ENCODE measurements around the gene LPGAT1. TPM values are rescaled to one million over a fixed set of nuclear protein-coding genes. Genes with fewer than 3 reads are reported as not detected.

Gene LPGAT1
- total RNA-seq: 10 to 100 TPM; 20.7 to 49.7 (median 25.7) TPM
- polyA plus RNA-seq: 10 to 100 TPM in 1 of 2 donors, 1 to 10 TPM in 1; 8.2 to 12.6 TPM

GRCh38 chr1:211830328-211831142 is at the start of gene LPGAT1:
Gene LPGAT1, minus strand, starts transcription at chr1:211830763. Its CDS starts 1,467 bp downstream, at chr1:211829296.
- intact Hi-C loops (cut with DNase I): loop anchor here in 2 of 3 donors (5.0 to 10.0 kb wide), 2 partner anchors 104 to 133 kb away; no protein-coding TSS in a partner anchor
- Histone ChIP-seq H3K27ac (peak within 1 kb of the TSS; percentile 68 to 93 (median 82)), H3K36me3 (no peaks in the 10 kb centered on the region), H3K27me3 (no peaks in the 10 kb centered on the region), H3K4me1 (peaks cover 0 to 16% (median 0%) of the 10 kb centered on the region in 3 donors), H3K4me3 (peak within 1 kb of the TSS; percentile 46 to 87 (median 70)), H3K9me3 (no peaks in the 10 kb centered on the region)
- peak; percentile 30 to 51 (median 44) for TF ChIP-seq CTCF (IDR thresholded peaks at IDR 0.05)
- ATAC-seq (peak; percentile 94 to 97 (median 96)), FAIRE-seq (no peak), DNase-seq (peak; percentile 78 to 95 (median 84))
- WGBS, 2 donors: 1% methylated on average over 43 to 88 of the region's 88 CpGs

- Histone ChIP-seq H3K27me3 (no peaks in the 10 kb centered on the region), H3K4me3 (no peak overlapping the region), H3K4me1 (no peaks in the 10 kb centered on the region), H3K9me3 (no peaks in the 10 kb centered on the region), H3K36me3 (no peaks in the 10 kb centered on the region), H3K27ac (no peak overlapping the region)
- intact Hi-C loops (cut with DNase I): no loop called here
- ATAC-seq (no peak), DNase-seq (no peak), FAIRE-seq (peak; percentile 41)
- TF ChIP-seq CTCF (IDR thresholded peaks at IDR 0.05): no peak
- 94 to 100% methylated on average over 2 of the region's 2 CpGs for WGBS, 2 donors
Observed at GRCh38 chr1:211879475-211879874, 48.9 kb upstream of the LPGAT1 start.

GRCh38 chr1:211876851-211877590 is 46.5 kb upstream of the LPGAT1 start:
- ATAC-seq: no peak
- Histone ChIP-seq H3K4me1 (no peaks in the 10 kb centered on the region), H3K9me3 (no peaks in the 10 kb centered on the region), H3K27me3 (no peaks in the 10 kb centered on the region), H3K4me3 (no peak overlapping the region), H3K27ac (no peak overlapping the region), H3K36me3 (no peaks in the 10 kb centered on the region)
- intact Hi-C loops (cut with DNase I): no loop called here
- no peak for TF ChIP-seq CTCF (IDR thresholded peaks at IDR 0.05)
- no peak for DNase-seq
- WGBS, 2 donors: 92 to 94% methylated on average over 7 of the region's 7 CpGs
- no peak for FAIRE-seq

- no peak for ATAC-seq
- Histone ChIP-seq H3K27ac (no peak overlapping the region), H3K36me3 (no peaks in the 10 kb centered on the region), H3K9me3 (no peaks in the 10 kb centered on the region), H3K4me3 (no peak overlapping the region), H3K27me3 (no peaks in the 10 kb centered on the region), H3K4me1 (no peaks in the 10 kb centered on the region)
- FAIRE-seq: no peak
- no peak for TF ChIP-seq CTCF (IDR thresholded peaks at IDR 0.05)
- no peak for DNase-seq
- intact Hi-C loops (cut with DNase I): no loop called here
Observed at GRCh38 chr1:211875541-211875940, 45.0 kb upstream of the LPGAT1 start.
